Fibroblast of upper back skin (primary cell): ENCODE results near the gene CBX8.
A peak's percentile ranks its signal among the peaks of the same experiment; 100 is the strongest.

Source experiments
- DNase-seq: peaks from one replicate; pipeline ENCODE4 v3.0.0-alpha.2; 2013

CBX8 gene

GRCh38 chr17:79791735-79792161 lies 5.1 kb downstream of the CBX8 start:
- no peak for DNase-seq

- DNase-seq = no peak
Observed at GRCh38 chr17:79790805-79791734, 5.8 kb downstream of the CBX8 start.

GRCh38 chr17:79789943-79790804 lies 6.7 kb downstream of the CBX8 start:
- no peak for DNase-seq

DNA sequence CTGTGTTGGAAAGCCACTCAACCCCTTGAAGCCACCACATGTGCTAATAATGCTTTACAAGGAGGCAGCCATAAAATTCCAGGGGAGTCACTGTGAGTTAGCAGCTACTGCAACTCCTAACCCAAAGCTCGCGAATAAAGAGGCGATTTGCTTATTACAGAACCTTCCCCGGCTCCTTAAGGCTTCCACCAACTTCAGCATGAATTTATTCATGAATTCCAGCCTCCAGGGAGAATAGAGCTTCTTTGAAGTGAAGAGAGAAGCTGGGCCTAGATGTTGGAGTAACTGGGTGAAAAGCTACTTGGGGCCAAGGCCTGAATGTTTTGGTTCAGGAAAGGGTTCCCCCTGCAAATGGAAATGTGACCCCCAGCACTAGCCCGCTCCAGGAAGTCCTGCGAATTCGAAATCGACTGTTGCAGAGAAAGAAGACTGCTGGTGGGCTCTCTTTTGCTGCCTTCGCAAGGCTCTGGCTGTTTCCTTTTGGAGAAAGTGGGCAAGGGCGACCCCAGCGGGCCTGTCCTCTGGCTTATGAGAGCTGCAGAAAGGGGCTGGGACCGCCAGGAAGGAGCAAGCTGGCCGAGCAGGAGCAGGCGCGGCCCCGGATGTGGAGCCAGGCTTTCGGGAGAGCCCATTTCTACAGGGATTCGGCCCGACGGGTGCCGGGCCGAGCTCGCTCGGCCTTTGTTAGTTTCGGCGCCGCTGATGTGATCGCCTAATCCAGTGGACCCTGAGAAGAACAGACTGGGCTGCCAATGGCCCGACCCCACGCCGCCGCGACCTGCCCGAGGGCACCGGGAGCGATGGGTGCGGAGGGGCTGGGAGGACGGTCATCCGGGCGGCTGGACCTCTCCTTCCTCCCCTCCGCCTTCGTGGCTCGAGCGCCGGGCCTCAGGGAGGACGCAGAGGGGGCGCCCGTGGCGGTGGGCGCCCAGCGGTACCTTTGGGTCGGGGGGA lies 7.6 kb downstream of the CBX8 start:
- no peak for DNase-seq

GRCh38 chr17:79788455-79788854 lies 8.4 kb downstream of the CBX8 start:
- DNase-seq = no peak

DNA sequence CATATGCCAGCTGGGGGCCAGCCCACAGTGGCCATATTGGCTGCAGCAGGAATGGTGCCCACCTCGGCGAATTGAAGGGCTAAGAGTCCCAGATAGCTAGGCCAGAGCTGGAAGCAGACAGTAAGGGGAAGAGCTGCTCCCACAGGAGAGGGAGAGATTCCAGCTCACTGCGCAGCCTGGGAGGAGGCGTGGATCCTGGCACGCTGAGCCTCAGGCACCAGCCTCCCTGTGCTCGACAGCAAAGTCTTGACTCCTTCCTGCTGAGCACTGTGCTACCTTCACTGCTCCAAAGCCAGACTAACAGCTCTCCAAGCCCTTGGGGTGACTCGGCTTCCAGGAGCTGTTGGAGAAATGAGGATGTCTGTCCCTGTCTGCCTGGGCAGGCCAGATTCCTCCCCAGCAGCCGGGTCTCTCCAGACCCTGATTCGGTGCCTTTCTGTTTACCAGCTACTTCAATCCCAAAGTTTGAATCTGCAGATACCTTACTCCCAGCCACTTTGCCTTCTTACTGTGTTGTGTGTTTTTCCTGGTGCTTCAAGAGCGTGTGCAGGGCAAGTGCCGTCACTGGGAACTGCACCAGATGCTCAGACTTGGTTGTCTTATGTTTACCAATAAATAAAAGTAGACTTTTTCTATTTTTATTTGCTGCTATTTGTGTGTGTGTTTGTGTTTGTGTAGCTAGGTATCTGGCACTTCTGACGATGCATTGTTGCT lies 9.8 kb downstream of the CBX8 start:
- DNase-seq = no peak

DNA sequence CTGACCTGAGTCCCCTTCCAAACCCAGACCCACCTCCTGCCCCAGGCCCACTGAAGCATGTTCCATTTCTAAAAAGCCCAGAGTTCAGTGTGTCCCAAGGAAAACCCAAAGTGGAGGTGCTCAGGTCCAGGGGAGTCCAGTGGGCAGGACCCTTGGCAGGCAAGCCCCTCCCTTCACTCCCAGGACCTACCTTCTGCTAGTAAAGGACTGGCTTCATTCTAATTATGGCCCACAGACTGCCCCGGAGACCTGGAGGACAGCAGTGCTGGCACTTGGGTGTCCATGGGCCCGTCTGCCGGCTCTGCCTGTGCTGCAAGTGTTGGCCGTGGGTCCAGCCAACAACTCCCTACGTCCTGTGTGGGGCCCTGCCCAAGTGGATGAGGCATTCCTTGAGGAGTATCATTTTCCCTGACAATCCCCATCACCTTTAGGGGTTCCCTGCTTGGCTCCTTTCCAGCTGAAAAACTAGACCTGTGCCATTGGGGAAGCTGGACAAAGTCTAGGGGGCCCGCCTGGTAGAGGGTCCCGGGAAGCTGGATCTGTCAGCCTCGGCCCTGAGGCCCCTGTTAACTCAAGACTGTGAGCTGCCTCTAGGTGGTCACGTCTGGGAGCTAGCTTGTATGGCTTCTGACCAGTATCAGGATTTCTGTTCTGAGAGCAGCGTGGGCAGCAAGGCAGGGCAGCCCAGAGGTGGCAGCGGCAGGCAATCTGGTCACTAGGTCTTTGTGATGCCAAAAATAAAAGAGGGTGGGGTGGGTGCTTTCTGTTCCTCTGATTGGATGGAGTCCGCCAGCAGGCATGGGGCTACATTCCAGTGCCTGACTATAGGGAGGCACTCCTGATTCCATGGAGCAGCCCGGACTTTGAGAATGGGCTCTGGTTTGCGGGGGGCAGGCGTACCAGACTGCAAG lies 10.7 kb downstream of the CBX8 start:
- DNase-seq = no peak

DNA sequence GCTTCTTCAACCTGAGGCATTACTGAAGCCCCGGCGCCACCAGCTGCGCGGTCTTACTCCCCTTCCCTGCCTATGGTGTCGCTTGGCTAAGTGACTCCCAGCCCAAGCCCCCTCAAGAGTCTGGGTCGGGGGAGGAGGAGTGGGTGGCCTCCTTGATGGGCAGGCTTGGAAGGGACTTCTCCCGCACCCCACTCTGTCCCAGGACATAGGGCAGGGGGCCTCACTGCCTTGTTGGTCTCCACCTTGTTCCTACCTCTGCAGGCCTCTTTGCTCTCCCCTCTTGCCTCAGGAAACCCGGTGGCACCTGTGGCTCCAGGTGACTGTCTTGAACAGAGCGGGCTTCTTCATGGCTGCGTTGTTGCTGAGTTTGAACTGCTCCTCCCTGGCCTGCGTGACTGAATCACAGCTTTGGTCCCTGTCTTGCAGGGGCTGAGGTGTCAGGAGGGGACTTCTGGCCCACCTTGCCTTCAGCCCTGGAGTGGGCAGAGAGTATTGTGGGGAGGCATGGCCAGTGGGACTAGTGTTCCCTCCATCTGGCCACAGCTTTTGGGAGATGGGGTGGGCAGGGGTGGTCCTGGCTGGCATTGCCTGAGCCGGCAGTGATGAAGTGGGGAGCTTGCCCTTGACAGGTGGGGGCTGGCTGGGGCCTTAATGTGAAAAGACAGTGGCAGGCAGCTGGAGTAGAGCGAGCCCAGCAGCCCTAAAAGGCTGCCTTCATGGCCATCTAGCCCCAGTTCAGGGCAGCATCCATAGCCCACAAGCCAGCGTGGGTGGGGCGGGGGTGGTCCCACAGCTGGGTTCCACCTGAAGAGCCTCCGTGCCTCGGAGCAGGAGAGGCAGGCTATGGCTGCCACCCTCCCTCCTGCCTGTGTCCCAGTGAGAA lies 11.6 kb downstream of the CBX8 start:
- DNase-seq = no peak

DNA sequence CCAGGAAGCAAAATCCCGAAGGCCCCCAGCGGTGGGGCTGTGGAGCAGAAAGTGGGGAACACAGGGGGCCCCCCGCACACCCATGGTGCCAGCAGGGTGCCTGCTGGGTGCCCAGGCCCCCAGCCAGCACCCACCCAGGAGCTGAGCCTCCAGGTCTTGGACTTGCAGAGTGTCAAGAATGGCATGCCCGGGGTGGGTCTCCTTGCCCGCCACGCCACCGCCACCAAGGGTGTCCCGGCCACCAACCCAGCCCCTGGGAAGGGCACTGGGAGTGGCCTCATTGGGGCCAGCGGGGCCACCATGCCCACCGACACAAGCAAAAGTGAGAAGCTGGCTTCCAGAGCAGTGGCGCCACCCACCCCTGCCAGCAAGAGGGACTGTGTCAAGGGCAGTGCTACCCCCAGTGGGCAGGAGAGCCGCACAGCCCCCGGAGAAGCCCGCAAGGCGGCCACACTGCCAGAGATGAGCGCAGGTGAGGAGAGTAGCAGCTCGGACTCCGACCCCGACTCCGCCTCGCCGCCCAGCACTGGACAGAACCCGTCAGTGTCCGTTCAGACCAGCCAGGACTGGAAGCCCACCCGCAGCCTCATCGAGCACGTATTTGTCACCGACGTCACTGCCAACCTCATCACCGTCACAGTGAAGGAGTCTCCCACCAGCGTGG lies 12.4 kb downstream of the CBX8 start:
- DNase-seq = no peak

DNA sequence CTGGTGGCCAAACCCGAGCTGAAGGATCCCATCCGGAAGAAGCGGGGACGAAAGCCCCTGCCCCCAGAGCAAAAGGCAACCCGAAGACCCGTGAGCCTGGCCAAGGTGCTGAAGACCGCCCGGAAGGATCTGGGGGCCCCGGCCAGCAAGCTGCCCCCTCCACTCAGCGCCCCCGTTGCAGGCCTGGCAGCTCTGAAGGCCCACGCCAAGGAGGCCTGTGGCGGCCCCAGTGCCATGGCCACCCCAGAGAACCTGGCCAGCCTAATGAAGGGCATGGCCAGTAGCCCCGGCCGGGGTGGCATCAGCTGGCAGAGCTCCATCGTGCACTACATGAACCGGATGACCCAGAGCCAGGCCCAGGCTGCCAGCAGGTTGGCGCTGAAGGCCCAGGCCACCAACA lies 13.0 kb downstream of the CBX8 start:
- no peak for DNase-seq

DNA sequence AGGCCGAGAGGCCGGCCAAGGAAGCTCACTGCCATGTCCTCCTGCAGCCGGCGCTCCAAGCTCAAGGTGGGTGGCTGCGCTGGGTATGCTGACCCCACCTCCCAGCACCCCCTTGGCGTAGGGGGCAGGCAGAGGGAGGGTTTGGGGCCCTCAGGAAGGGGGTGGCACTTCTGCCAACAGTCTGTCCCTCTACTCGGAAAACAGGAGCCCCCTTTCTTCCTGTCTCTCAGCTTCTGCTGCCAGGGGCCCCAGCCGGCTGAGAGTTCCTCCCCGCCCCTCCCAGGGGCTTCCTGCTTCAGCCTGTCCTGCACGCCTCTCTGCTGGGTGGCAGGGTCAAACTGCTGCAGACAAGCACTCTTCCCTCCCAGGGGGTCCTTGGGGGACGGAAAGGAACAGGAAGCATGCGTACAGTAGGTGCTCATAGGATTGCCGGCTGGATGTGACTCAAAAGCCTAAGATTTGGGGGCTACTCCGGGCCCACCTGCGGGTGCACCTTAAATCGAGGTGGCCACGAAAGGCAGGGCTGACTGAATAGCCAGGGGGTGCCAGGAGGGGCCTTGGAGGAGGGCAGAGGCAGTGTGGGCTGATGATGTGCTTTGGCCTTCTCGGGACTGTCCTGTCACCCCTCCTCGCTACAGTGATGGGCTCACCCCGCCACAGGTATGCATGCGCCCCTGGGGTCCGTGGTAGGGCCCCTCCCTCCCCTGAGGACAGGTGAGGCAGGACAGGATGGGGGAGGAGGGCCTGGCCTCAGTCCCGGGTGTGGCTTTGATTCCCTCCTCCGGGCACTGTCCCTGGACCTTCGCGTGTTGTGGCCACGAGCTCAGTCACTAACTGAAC lies 14.9 kb downstream of the CBX8 start:
- no peak for DNase-seq

DNA sequence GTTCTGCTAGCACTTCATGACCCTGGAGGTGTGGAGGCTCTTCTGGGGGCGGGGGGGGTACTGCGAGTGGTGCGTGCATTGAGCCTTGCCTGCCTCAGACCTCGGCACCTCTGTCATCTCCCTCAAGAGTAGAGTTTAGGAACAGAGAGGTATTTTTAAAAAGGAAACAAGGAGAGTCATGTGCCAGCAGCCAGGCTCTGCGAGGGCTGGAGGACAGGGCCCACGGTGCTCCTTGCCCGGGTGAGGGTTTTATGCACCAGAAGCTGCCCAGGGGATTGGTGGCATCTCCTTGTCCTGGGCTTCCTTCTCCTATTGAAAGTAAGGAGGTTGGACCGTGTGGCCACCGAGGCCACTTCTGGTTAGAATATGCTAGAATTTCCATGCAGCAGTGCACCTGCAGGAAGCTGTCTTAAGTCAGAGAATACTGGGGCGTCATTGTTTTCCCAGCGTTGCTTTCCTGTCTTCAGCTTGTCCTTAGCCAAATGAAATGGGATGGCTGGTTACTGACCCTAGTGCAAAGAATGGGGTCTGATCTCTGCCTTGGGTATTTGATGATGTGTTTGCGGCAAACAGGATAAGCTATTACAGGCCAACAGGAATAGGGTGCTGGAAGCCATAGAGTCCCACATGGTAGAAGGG lies 15.7 kb downstream of the CBX8 start:
- no peak for DNase-seq

- no peak for DNase-seq
Observed at GRCh38 chr17:79779661-79780365, 17.1 kb downstream of the CBX8 start.

DNA sequence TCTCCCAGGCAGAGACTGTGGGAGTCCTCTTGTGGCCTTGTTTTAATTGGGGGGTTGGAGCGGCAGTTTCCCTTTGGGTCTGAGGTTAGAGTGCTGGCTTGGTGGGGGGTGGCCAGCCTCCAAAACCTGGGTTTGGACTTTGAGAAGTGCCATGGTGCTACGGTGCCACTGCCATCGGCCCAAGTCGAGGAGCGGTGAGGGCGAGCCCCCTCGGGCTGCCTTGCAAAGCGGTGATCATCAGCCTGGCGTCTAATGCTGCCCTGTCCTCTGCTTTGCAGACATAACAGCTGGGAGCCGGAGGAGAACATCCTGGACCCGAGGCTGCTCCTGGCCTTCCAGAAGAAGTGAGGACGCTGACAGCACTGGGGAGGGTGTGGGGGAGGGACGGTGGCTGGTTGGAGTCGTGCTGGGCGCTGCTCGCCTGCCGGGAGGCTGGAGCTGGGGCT lies 17.8 kb downstream of the CBX8 start:
- no peak for DNase-seq

DNA sequence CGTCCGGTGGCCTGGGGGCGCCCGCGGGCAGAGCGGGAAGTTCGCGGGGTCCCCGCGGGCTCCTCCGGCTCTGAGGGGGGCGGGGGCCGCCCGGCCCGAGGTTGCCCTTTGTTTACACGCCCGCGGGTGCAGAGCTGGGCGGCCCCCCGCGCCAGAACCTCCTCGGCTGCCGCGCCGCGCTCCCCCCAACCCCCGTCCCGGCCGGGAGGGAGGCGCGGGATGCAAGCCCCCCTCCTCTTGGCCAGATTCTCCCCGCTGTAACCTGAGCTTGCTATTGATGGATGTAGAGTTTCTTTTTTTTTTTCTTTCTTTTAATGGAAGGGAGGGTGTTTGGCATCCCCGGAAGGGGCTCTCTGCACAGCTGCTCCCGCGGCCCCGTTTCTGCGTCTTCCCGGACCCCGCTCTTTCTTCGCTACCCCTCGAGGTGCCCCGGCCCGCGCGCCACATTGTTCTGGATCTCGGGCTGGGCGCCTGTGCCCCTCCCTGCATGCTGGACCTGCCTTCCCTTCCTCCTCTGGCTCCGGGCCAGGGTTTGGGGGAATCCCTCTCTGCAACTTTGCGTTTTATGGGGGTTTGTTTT lies 18.3 kb downstream of the CBX8 start:
- peak; percentile 18 for DNase-seq

GRCh38 chr17:79777894-79778503 lies 18.9 kb downstream of the CBX8 start, which contains the start of gene CBX2:
CBX2 (plus strand) TSS chr17:79778148; CDS start chr17:79778236, 88 bp downstream.
- DNase-seq = peak; percentile 72
